A204.1 (cell line): ENCODE measurements around the gene JDP2.

Experiments used
- FAIRE-seq: peaks from 2 replicates; lab custom pipeline; 2012; peaks lifted over from hg19 to GRCh38; lab: Jason Lieb, UNC

JDP2 gene

DNA sequence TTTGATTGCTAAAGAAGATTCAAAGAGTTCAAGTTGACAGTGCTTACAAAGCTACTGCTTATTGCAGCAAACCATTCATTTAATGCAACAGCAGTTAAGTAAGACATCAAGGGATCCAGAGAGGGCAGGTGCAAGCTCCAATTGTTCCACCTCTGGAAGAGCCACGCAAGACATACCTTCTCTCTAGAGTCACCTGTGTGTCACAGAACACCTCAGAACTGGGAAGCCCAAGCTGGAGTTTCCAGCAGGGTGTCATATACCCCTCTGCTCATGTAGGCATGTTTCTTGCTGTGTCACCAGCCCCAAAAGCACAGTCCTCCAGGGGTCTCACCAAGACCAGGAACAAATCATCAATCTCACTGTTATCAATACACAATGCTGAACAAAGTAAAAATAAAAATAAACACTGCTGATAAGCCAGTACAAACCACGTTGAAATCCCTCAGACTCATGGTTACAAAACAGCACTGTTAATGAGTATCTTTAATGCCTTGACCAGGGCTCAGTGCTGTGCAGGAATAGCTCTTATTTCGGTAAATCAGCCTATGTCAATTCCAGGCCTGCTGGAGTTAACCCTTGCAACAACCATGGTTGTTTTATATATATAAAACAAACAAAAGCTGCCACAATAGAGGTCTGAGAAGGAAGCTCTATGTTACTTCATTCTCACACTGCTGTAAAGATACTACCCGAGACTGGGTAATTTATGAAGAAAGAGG, 57.0 kb downstream of the JDP2 start:
- FAIRE-seq = no peak

DNA sequence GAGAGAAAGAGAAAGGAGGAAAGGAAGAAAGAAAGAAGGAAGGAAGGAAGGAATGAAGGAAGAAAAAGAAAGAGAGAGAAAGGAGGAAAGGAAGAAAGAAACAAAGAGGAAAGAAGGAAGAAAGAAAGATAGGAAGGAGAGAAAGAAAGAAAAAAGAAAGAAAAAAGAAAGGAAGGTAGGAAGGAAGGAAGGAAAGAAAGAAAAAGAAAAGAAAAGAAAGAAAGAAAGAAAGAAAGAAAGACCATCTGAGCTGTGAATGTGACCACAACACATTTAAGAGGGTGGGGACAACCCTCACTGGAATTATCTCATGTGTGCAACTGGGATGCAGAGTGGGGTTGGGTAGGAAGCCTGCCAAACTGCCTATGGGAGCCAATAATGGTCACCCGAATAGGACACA, 58.5 kb downstream of the JDP2 start:
- no peak for FAIRE-seq

DNA sequence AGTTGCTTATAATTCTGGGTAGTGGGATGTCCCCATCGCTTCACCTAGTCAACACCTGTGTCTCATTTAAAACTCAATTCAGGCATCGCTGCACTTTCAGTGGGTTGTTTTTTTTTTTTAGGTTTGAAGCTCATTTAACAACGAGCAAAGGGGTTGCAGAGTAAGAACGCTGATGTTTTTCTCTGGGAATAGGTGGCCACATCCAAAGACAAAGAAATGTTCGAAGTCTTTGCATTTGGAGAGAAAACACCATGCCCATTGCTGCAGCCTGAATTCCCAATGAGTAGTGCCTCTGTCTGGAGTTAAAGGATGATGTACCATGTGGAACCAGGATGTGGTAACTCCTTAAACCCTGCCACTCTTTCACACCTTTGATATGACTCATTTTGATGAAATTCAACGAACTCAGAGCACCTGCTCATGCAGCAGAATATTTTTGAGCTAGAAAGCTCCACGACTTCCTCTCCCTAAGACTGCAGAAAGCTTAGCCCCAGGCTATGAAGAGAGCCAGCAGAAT, 59.4 kb downstream of the JDP2 start:
- FAIRE-seq = no peak

DNA sequence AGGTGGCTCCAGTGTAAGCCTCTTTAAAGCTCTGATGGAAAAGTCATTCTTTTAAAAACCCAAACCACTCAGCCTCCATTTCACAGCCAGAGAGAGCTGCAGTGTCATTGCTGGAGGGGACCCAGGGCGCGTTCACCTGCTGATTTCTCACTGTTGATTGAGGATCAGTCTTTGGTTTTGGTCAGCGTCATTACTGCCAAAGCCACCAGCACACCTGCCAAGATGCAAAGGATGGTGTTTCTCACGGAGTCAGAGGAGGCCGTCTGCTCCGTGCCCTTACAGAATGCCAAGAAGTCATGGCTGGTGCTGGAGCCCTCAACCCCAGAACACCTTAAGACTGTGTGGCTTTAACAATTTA, 61.6 kb downstream of the JDP2 start:
- FAIRE-seq = no peak

DNA sequence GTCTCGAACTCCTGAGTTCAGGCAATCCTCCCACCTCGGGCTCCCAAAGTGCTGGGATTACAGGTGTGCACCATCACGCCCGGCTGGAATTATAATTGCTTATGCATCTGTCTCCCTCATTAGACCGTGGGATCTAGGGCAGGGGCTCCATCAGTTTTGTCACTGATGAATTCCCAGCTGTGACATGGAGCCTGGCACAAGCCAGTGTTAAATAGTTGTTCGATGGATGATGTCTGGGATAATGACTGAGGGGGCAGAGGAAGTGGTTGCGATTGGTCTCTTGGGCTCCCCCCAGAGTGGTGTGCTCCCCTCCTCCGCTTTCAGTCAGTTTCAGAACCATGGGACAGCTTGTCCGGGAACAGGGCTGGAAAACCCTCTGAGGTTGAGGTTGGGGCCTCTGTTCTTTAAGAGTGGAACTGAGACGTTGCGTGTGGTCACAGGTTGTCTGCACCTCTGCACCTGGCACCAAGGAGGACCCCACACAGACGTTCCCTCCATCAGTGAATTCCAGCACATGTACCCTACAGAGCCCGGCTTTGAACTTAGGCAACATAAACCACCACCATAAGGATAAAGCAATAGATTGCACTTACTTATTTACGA, 63.7 kb downstream of the JDP2 start:
- no peak for FAIRE-seq

DNA sequence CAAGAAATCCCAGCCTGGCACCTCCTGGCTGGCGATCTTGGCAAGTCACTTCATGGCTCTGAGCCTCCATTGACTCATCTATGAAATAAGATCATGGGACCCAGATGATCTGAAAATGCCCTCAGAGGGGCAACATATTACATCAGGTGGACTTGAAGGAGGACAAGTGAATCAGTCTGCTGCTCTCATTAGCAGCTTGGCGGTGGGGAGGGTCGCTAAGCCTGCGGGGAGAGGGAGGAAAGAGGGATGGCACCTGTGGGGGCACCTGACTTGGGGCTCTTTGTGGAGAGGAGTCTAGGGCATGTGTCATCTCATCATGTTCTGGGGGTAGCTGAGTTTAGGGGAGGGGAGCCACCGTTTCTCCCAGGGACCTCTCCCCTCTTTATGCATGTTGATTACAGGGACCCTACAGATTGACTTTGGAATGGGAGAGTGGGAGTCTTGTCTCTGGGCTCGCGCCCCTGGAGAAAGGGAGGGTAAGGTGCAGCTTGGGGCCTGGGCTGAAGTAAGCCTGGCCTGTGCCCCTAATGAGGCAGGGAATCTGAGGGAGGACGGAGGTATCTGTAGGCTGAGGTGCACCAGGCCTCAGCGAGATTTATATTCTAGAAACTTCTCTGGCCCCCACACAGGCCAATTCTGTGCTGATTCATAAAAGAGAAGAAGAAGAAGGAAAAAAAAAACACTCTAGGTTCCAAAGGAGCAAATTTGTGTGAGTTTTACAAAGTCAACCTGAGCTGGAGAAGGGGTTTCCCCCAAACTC, 65.2 kb downstream of the JDP2 start:
- no peak for FAIRE-seq

DNA sequence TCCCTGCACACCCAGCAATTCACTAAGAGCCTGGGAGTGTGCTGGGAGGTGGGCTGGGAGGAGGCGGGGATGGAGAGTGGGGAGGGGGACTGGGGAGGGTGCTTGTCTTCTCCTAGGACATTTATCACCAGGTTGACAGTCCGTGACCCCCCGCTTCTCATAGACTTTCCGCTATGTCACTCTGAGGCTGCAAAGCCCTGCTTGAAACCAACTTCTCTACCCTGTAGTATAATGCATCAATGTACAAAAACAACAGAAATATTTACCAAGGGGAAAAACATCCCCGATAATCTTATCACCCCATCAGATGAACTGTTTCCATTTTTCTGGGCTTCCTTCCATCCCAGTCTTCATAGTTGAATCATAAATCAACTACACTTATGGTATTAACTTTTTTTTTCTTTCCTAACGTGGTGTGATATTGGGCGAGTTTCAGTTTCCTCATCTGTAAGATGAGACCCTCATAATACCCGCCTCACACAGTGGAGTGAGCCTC, 65.8 kb downstream of the JDP2 start:
- FAIRE-seq = no peak

DNA sequence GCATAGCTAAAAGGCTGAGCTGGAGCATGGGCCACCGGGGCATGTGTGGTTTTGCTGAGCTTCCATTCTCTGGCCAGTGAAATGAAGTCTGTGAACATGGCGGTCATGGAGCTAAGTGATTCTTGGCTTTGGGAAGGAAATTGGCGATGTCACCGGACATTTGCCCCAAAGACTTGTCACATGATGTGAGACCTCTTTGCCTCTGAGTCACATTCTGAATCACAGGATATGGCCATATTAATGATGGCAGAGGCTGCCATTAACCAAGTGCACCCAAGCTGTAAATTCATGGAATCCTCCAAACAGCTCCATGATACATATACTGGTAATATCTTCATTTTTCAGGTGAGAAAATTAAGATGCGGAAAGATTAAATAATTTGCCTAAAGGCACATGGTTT, 67.1 kb downstream of the JDP2 start:
- no peak for FAIRE-seq

DNA sequence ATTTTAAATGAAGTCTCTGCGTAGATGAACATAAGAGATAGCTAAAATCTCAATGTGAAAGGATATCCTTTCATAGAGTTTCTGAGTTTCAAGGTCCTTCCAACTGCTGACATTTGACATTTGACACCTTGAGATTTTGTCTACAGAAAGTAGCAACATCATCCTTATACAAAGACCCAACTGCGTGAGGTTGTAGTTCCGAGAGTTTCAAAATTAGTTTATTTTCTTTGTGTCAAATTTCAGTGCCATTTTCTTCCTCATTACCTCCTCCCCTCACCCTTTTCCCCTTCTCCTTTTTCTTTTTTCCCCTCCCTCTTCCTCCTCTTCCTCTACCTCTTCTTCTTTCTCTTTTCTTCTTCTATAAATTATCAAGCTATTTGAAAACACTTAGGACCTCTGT, 67.6 kb downstream of the JDP2 start:
- FAIRE-seq = no peak

DNA sequence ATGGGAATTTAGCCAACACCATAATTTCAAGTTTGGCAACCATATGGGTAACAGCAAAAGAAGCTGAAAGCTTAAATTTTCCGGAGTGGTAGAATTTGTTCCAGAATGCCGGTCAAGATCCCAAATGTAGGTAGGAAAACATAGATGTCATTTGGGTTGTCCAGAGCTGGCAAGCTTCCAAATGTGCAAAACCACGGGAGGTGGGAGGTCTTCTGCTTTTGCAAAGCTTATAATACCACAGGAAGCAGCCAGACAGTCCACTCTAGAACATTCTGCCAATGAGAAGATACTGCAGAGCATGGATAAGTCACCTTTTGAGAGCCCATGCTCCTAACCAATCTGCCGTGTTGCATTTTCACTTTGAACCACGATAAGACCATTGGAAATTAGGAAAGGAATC, 68.1 kb downstream of the JDP2 start:
- no peak for FAIRE-seq

DNA sequence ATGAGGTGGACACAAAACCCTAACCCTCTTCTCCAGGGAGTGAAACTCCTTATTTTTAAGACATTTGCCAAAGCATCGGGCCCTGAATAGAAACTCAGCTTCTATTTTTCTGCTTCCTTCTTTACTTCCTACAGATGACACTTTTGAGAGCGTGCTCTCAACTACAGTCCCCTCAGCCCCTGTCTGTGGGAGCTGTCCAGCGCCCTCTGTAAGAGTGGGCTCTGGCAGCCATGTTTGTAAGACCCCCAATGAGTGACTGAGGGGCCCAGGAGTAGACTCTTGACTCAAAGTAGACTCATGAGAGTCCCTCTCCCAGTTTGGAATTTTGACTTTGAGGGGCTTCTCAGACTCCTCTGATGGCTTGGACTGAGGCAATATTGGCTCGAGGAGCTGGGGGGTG, 68.9 kb downstream of the JDP2 start:
- FAIRE-seq = no peak

DNA sequence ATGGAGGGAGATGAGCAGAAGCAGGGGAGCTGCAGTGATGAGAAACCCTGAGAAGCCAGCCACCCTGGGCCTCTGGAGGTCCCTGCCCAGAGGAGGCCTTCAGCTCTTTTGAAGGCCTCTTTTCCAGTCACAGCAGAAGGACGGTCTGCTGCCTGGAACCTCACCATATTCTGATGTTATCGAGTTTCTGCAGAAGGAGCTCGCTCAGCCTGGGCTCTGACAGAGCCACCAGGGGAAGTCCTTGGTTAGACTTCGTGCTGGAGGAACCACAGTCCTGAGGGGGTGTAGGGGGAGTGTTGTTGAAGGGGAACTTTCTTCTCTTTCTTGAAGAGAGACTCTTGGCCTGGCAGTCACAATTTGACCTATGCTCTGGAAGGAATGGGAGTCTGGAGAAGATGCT, 69.4 kb downstream of the JDP2 start:
- FAIRE-seq = no peak

DNA sequence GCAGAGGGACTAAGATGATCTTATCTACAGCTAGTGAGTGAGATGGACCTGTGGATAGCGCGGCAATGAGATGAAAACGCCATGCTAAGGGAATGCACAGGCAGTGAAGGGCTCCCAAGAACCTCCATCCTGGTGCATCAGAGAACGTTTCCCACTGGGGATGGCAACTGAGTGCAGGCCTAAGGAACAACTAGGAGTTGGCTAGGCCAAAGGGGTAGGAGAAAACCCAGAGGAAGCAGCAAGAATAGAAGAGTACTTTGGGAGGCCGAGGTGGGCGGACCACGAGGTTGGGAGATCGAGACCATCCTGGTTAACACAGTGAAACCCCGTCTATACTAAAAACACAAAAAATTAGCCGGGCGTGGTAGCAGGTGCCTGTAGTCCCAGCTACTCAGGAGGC, 69.9 kb downstream of the JDP2 start:
- FAIRE-seq = no peak

DNA sequence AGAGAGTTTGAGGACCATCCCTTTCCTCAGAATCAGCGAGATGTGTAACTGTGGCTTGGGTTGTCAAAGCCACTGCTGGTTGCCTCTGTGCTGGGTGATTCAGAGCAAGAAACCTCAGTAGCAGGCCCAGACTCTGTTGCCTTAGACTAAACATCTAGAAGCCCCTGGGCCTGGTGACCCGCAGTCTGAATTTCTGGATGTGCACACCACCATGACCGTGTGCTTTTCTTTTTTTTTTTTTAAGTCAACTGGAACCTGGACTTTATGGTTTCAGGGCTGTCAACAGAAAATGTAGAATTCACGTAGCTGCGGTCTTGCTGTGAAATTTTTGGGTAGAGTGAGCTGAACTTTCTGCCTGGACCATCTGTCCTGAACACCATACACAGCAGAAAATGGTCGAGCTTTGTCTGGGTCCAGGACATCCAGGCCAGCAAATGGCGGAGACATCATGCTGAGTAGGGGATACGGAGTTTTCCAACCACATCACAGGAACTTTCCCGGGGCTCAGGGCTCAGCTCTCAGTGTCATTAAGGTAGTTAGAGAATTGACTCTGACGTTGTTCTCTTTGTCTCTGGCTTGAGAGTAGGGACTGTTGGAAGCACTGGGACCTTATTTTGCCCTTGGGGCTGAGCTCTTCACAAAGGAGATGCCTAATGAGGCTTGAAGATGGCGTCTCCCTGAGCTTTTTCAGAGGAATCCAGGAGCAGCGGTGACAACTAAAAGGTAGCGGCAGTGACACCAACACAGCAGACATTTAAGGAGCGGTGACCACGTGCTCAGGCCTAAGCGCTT, 71.5 kb downstream of the JDP2 start:
- FAIRE-seq = no peak

DNA sequence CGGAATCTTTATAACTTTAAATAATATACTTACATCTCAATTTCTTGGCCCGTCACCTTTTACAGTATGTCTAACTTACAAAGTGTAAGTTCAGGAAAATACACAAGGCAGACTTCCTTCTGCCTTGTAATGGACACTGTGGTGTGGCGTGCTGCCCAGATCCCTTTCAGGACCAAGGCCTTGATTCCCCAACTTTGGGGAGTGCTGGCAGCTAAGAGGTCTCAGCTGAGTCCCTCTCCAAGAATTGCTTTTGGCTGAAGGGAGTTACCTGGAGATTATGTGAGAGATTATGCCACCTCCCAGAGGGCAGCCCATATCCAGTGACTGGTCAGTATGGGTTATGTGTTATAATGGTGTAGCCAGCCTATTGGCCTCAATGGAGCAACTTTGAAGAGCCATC, 73.3 kb downstream of the JDP2 start:
- no peak for FAIRE-seq

DNA sequence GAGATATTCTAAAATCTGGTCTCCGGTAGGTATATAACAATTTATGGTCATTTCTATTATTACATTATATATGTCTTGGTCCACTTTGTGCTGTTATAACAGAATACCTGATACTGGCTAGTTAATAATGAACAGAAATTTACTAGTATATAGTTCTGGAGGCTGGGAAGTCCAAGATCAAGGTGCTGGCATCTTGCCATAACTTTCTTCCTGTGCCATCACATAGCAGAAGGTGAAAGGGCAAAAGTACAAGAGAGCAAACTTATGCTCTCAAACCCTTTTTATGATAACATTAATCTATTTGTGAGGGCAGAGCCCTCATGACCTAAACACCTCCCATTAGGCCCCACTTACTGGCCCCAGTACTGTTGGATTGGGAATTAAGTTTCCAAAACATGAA, 76.6 kb downstream of the JDP2 start:
- FAIRE-seq = no peak

DNA sequence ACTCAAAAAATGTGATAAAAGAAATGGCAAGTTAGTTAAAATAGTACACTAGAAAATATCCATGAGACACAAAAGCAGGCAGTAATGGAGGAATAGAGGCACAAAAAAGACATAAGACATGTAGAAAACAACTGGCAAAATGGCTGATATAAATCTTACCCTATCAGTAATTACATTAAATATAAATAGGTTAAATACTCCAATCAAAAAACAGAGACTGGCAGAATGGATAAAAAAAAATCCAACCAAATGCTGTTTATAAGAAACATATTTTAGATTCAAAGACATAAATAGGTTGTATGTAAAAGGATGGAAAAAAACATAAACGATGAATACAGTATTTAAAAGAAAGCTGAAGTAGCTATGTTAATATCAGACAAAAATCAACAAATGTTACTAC, 79.1 kb downstream of the JDP2 start:
- FAIRE-seq = peak; percentile 29

DNA sequence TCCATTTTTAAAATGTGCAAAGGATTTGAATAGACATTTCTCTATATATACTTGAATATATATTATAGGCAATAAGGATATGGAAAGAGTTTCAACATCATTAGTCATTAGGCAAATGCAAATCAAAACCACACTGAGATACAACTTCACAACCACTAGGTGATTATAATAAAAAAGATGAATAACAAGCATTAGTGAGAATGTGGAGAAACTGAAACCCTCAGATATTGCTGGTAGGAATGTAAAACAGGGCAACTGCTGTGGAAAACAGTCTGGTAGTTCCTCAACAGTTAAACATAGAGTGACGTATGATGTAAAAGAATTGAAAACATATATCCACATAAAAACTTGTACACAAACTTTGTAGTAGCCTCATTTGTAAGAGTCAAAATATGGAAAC, 82.7 kb downstream of the JDP2 start:
- FAIRE-seq = no peak

DNA sequence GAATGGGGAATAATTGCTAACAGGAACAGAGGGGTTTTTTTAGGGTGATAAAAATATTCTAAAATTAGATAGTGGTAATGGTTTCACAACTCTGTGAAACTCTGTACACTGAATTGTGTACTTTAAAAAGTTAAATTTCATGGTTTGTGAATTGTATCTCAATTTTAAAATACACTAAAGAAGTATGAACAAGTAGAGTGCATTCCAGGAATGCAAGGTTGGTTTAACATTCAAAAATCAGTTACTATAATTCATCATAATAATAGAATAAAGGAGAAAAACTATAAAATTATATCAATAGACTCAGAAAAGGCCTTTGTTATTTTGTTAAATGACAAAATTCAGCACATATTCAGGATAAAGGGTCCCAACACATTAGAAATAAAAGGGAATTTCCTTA, 83.4 kb downstream of the JDP2 start:
- no peak for FAIRE-seq

DNA sequence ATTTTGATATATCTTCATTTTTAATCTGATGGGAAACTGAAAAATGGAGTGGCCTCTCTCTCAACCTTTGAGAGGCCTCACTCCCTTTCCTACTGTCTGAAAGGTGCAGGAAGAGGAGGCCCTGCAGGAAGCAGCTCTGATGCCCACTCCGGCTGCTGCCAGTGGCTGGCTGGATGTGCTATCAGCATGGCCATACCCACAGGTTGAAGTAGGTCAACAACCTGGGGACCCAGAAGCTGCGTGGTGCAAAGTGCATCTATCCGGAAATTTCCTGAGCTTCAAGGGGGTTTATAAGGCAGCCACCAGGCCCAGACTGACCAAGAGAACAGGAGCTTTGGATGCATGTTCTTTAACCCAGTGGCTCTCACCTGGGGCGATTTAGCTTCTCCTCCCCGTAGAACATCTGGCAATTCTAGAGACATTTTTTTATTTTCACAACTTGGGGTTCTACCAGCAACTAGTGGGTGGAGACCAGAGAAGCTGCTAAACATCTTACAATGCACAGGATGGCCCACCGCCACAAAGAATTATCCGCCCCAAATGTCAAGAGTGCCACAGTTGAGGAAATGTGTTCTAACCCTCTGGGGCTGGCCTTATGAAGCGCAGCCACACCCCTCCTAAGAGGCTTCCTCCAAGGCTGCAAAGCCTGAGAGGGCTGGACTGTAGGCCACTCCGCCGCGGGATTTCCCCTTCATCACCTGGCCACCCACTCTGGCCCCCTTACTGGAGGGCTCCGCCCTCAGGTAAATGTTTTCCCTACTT, 86.3 kb downstream of the JDP2 start:
- no peak for FAIRE-seq

DNA sequence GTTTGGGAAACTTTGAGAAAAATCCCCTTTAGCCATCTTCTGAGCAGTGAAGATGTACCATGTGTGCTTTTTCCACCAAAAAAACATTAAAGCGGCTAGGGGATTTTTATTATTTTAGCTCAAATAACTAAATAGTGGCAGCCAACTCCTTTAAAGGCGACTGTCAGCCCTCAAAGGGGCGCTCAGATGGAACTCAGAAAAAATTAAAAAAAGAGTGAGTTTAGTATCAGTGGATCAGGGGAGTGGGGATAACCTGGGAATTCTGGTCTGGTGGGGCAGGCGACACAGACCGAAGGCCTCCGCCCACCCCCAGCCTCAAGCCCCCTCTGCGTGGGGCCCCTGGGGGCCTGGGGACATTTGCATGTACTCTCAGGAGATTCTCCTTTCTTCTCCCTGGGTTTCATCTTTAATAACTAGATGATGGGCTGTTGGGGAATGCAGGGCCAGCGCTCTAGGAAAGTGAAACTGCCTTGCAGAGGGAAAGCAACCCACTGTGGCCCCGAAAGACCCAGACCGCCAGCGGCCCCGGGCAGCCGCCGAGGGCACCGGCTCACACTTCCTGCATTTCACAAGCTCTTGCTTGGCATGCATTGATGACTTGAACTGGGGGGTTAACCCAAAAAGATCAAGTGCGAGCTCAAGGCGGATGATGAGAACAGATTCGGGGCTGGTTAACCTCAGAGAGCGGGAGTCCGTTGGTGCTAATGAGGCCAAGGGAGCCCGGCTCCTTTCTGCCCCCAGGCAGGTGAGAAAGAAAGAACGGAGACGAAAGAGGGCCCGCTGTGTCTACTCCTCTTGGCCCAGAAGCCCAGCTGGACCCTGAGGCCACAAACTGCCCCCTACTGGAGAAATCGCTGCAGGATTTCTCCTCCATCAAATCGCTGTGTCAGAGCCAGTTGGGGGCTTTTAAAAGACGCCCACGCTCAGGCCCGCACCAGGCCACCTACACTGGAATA, 87.1 kb downstream of the JDP2 start:
- FAIRE-seq = no peak
